ENCODE results near the gene CXCL1.

Gene CXCL1

DNA sequence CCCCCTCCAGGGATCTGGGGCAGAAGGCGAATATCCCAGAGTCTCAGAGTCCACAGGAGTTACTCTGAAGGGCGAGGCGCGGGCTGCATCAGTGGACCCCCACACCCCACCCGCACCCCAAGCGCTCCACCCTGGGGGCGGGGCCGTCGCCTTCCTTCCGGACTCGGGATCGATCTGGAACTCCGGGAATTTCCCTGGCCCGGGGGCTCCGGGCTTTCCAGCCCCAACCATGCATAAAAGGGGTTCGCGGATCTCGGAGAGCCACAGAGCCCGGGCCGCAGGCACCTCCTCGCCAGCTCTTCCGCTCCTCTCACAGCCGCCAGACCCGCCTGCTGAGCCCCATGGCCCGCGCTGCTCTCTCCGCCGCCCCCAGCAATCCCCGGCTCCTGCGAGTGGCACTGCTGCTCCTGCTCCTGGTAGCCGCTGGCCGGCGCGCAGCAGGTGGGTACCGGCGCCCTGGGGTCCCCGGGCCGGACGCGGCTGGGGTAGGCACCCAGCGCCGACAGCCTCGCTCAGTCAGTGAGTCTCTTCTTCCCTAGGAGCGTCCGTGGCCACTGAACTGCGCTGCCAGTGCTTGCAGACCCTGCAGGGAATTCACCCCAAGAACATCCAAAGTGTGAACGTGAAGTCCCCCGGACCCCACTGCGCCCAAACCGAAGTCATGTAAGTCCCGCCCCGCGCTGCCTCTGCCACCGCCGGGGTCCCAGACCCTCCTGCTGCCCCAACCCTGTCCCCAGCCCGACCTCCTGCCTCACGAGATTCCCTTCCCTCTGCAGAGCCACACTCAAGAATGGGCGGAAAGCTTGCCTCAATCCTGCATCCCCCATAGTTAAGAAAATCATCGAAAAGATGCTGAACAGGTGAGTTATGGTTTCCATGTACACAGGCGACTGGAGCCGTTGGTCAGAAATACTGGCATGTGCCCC is at the start of gene CXCL1:
Gene CXCL1 (plus strand): TSS at position 264 of the 926 bp plus-strand sequence. CDS start 78 bp downstream, at position 342.
- no peak for DNase-seq

DNA sequence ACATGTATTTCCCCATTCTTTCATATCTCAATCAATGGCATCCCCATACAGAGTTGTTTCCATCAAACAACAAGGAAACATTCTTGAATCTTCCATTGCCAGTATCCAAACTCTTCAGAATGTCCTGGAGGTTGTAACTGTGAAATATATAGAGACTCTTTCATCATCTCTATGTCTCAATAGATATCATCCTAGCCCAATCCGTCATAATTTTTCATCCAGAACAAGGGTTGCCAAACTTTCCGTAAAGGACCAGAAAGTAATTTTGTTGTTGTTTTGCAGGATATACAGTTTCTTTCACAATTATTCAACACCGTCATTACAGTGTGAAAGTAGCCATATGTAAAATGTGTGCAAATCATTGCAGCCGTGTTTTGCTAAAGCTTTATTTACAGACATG is 47.9 kb upstream of the CXCL1 start:
- DNase-seq: no peak

DNA sequence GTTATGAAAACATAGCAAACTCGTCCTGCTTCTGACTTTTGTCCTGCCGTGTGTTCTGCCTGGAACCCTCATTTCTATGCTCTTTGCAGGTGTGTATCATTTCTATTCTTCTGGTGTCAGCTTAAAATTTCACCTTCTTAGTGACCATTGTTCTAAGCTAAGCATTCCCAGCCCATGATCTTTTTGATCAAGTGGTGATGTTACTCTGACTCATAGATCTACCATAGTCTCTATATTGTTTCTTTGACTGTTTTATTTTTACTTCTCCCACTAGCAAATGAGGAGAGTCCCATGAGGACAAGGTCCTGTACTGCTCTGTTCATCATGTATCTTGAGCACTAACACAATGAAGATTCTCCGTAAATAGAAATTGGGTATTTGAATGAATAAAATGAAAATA is 46.8 kb upstream of the CXCL1 start:
- no peak for DNase-seq

DNA sequence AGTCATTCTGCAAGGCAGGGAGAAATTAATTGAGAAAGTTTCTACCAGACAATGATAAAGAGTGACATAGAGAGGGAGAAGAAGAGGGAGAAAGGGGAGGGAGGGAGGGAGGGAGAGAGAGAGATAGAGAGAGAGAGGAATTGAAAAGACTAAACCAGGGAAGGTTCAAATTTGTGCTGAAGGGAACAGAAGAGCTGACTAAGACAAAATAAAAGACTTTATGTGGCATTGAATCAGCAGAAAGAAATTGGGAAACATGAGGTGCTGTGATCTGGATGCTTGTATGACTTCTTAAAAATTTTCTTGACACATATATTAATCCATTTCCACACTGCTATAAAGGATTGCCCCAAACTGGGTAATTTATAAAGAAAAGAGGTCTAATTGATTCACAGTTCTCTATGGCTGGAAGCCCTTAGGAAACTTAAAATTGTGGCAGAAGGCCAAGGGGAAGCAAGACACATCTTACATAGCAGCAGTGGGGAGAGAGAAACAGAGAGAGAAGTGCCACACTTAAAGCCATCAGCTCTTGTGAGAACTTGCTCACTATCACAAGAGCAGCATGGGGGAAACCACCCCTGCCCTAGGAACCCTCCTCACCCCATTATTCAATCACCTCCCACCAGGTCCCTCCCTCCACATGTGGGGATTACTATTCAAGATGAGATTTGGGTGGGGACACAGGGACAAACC is 46.2 kb upstream of the CXCL1 start:
- DNase-seq: no peak

DNA sequence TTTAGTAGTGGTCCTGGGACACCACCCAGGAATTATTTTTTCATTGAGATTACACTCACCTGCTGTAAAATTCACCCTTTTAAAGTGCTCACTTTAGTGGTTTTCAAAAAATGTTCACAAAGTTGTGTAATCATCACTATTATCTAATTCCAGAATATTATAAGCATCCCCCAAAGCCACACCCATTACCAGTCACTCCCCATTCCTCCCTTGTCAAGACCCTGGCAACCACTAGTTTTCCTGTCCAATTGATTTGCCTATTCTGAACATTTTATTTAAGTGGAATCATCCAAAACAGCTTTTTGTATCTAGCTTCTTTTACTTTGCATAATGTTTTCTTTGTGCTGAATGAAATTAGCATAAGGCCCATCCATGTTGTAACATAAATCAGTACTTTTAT is 45.4 kb upstream of the CXCL1 start:
- DNase-seq: no peak

DNA sequence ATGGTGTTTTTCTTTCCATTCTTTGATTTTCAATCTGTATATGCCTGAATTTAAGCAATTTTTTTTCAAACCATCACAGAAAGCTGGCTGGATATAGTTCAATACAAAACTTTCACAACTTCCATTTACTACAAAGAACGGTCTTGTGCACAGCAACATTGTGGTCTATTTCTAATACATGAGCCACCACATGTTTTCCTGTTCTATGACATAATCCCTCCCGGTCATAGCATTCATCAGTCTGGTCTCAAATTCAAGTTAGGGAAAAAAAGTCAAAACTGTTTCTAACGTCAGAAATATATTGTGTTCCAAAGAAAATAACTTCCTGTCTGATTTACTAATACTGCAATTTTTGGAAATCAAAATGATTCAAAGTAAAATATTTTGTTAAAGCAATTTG is 40.2 kb upstream of the CXCL1 start:
- no peak for DNase-seq

DNA sequence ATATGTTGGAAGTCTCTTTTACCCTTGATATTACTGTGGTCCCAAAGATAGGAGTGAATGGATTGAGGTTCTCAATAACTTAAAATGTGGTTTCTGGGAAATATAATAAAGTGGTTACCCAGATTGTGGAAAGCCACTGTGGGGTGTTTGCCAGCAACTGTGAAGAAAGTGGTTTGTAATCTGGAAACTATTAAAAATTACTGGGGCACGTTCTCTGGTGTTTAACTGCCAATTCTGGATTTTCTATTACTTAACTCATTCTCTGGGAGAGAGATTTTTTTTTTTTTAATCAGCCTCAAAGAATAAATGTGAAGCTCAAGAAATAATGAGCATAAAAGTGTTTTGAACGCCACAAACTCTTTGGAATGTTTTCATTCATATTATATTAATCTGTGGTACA is 37.6 kb upstream of the CXCL1 start:
- no peak for DNase-seq

DNA sequence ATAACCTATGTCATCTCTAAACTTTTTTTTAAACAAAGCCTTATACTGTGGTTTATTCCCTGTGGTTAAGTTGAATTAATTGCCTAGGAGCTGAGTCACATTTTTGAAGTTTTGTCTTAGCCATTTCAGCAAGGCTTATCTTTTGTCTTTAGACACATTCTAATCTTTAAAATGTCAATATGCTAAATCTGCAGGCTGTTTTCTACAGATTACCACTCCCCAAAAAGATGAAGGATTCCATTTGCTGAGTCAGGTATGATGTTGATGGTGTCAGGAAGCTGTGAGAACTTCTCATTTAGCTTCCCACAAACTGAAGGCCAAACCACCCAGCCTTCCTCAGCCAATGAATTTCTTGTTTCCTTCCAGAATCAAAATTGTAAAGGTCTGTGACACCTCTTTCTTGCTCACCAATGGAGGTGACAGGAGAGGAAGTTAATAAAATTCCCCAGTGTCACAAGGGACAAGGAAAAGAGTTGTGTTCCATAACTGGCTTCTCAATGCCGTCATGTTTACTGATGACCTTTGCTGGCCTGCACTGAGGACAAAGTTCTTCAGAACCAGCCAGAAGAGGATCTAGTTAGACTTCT is 36.4 kb upstream of the CXCL1 start:
- no peak for DNase-seq

DNA sequence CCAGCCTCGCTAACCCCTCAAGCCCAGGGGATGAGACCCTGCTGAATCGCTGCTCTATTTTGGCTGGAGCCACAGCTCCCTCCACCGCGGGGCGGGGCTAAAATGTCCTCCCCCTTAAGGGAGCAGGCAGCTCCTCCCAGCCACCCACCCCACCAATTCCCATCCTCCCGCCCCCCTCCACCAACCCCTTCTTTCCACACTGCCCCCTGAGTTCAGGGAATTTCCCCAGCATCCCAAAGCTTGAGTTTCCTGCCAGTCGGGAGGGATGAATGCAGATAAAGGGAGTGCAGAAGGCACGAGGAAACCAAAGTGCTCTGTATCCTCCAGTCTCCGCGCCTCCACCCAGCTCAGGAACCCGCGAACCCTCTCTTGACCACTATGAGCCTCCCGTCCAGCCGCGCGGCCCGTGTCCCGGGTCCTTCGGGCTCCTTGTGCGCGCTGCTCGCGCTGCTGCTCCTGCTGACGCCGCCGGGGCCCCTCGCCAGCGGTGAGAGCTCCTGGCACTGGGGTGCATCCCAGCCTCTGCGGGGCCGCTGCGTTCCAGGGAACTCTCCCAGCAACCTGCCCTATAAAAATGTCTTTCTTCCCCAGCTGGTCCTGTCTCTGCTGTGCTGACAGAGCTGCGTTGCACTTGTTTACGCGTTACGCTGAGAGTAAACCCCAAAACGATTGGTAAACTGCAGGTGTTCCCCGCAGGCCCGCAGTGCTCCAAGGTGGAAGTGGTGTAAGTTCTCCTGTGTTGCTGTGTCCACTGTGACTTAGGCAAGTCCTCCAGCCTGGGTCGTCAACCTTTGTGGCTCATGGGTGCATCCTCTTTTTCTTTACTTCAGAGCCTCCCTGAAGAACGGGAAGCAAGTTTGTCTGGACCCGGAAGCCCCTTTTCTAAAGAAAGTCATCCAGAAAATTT is 32.6 kb upstream of the CXCL1 start, which contains the start of gene CXCL6:
Gene CXCL6 (plus strand): TSS at position 306 of the 907 bp plus-strand sequence. CDS start 73 bp downstream, at position 379.
- no peak for DNase-seq

DNA sequence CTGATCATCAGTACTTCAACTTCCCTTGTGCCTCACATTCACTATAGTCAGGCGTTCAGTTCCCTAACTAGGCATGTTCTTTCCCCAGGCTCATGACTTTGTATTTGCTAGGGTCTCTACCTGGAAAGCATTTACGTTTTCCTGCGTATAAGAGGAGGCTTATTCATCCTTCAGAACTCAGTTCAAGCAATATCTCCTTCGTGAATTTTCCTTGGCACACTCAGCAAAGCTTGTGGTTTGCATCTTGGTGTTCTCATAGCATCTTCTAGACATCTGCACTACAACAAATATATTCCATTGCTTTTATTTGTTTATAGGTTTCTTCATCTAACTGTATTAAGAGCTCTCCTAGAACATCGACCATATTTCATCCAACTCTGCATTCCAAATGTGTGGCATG is 30.1 kb upstream of the CXCL1 start:
- DNase-seq: no peak

DNA sequence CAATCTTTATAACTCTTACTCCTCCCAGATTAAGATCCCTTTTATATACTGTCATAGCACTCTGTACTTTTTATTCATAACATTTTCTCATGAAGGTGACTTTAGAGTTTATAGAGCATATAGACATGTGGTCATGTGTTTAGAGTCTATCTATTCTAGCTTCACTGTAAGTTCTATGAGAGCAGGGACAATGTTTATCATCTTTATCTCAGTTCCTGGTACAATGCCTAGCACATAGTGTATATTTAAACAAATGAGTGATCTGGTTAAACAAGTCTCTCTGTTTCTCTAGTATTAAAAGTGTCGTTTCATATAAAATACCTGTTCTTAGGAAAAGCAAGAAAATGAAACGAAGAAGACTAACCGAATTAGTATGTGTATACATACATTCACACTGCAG is 29.5 kb upstream of the CXCL1 start:
- no peak for DNase-seq

DNA sequence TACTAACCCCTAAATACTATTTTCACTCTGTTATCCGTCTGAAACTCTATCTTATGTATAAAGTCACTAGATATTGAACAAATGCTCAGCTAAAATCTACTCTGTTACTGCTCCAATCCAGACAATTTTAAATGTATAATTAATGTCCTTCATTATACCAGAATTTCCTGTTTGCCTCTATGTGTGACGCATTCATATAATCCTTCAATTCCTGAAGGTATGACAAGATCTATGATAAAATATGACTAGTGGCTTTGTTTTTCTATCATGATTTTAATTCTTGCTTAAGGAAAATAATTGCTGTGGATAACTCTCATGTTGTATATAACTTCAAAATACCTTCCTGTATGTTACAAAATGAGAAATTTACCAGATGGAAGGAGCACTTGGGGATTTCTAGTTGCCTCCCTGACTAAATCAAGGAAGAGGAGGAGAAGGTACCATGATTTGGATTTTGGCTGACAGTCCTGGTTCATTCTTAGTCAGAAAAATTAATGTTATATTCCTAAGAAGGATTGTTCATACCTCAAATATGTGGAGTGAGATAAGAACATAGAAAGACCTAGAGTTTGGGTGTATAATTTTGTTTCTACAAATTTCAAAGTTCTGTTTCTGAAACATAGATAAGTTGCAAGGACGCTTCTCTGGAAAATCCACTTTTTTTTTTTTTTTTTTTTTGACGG is 27.8 kb upstream of the CXCL1 start:
- no peak for DNase-seq

DNA sequence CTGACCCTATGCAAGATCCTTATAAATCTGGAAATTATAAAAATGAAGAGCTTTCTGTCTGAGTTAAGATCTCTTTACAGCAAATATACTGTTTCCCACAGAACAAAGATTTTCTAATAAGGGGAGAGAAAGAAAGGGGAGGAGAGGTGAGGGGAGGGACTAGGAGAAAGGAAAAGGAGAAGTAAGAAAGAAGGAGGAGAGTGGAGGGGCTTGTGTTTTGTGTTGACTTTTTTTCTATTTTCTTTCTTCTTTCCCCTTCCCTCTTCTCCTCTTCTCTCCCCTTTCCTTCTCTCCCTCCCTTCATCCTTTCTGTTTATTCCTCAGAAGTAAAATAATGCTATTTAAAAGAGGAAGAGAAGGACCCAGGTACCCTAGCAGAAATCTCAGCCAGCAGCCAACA is 26.5 kb upstream of the CXCL1 start:
- DNase-seq: no peak

DNA sequence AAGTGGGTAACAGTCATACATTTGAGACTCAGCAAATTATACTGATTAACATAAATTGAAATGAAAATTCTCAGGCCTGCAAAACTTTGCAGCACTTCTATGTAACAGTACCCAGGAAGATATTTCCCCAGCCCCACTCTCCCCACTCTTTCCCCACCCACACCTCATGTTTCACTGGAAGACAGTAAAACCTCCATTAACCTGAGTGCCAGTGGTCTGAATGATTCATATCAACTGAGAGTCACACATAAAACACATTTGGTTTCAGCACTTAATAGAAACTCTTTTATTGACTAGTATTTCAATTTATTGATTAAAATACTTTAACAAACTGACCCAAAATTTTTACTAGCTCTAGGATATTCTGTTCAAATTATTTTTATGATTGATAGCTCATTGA is 25.8 kb upstream of the CXCL1 start:
- DNase-seq: no peak

DNA sequence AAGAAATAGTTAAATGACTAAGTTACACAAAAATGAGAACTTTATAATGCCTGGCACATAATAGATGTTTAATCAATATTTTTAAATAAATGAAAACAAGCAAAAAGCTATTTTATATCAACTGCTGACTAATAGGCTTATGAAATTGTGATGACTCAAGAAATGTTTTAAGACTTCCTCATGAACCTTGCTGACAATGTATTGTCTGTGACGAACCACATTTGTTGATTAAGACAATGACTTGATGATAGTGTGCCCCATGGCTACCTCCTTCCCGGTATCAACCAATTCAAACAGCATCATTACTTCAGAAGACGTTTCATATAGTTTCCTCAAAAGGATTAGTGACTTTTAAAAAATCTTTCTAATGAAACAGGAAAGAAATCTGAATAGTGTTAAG is 24.8 kb upstream of the CXCL1 start:
- no peak for DNase-seq

DNA sequence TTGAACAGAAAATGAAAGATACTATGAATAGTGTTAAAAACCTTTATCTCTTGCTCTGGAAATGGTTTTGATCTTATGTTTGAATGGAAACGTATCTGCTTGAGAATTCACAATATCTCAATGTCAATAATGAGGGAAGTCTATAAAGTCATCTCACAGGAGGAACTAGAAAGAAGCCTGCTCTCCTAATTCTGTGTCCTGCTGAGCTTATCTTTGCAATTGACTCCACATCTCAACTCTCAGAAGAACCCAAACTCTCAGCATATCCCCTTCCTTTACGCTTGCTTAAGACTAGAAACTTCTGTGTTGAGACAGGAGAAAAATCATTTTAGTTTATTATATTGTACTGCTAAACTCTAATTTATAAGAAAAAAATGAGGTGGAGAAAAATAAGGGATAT is 24.4 kb upstream of the CXCL1 start:
- no peak for DNase-seq

DNA sequence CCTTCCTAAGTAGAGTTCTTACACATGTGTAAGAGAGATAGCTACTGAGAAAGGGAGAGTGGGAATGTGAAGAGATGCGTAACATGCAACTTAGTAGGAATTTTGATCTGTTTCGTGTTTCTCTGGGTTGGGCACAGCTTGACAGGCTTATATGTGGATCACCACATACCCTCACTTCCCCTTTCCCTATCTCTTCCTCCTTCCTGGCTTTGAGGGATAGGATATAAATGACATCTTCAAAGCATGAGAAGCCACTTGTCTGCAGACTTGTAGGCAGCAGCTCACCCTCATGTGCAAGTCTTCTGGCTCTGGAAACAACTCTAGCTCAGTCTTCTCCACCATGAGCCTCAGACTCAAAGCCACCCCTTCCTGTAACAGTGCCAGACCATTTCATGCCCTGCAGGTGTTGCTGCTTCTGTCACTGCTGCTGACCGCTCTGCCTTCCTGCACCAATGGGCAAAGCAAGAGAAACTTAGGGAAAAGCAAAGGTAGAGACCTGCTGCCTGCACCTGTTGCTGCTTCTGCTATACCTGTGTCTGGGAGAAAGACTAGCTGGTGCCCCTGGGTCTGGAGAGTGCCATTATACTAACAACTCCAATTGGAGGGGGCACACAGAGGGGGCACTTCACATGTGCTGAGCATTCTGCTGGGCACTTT is 21.5 kb upstream of the CXCL1 start:
- no peak for DNase-seq

DNA sequence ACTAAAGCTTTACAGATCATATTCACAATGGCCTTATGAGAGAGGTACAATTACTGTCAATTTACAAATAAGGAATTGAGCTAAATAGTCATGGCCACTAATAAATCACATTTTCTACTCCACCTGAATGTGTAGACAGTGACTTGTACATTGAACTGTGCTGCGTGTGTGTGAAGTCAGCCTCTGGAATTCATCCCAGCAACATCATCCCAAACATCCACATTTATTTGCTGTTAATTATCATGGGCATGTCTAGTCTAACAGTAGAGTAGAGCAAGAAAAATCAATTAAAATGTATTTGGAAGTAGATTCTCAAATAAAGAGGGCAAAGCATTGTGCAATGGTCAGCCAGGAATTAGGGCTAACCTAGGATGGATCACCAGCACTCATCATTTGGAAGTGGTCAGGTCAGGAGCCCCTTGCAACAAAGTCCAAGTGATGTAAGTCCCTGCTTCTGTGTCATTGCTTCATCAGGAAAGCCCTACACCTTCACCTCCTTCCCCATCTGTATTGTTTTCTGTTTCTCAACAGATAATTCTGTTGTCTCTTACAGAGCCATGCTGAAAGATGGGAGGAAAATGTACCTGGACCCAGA is 20.9 kb upstream of the CXCL1 start:
- DNase-seq: no peak

DNA sequence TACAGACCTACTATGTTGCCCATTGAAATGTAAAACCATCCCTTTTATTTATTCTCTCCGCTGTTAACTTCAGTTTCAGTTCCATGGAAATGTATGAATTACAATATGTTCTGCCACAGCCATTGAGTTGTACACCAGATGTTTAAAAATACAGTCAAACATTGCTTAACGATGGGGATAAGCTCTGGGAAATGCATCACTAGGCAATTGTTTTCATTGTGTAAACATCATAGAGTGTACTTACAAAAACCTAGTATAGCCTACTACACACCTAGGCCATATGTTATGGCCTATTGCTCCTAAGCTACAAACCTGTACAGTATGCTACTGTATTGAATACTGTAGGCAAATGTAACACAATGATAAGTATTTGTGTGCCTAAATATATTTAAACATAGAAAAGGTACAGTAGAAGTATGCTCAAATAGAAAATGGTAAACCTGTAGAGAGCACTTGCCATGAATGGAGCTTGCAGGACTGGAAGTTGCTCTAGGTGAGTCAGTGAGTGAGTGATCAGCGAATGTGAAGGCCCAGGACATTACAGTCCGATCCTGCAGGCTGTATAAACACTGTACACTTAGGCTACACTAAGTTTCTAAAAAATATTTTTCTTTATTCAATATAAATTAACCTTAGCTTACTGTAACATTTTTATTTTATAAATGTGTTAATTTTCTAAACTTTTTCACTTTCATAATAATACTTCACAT is 18.8 kb upstream of the CXCL1 start:
- DNase-seq: peak in 1 of 2 experiments; percentile 7

DNA sequence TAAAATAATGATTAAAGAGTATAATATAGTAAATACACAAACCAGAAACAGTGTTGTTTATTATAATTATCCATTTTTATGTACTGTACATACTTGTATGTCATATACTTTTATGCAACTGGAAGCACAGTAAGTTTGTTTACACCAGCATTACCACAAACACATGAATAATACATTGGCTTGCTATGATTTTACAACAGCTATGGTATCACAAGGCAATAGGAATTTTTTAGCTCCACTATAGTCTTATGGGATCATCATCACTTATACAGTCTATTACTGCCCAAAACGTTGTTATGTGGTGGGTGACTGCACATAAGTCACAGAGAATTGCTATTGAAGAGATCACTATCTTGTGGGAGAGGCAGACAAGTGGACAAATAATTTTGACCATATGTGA is 17.9 kb upstream of the CXCL1 start:
- no peak for DNase-seq

All from NCI-H2081 (cell line).